Measurements from ENCODE around the gene MRTFA. TPM values are rescaled to one million over a fixed set of nuclear protein-coding genes. Genes with fewer than 3 reads are reported as not detected.

The MRTFA gene
- total RNA-seq, 4 donors from 2014 or later, result 32.6 to 173 (median 76.1) TPM

GRCh38 chr22:40413873-40414272, 222.6 kb downstream of the MRTFA start:
- H3K36me3 ChIP-seq, result no peaks in the 10 kb centered on the region
- no peak for TF ChIP-seq POLR2A (IDR thresholded peaks at IDR 0.05)
- TF ChIP-seq, protein P1, sequence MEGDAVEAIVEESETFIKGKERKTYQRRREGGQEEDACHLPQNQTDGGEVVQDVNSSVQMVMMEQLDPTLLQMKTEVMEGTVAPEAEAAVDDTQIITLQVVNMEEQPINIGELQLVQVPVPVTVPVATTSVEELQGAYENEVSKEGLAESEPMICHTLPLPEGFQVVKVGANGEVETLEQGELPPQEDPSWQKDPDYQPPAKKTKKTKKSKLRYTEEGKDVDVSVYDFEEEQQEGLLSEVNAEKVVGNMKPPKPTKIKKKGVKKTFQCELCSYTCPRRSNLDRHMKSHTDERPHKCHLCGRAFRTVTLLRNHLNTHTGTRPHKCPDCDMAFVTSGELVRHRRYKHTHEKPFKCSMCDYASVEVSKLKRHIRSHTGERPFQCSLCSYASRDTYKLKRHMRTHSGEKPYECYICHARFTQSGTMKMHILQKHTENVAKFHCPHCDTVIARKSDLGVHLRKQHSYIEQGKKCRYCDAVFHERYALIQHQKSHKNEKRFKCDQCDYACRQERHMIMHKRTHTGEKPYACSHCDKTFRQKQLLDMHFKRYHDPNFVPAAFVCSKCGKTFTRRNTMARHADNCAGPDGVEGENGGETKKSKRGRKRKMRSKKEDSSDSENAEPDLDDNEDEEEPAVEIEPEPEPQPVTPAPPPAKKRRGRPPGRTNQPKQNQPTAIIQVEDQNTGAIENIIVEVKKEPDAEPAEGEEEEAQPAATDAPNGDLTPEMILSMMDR (IDR thresholded peaks at IDR 0.05), result no peak
- no peak overlapping the region for H3K4me3 ChIP-seq
- no peaks in the 10 kb centered on the region for H3K27me3 ChIP-seq
- intact Hi-C loops (cut with DNase I; ENCODE audit: low total_unique reads), result no loop called here
- no peak overlapping the region for H3K27ac ChIP-seq
- H3K9me3 ChIP-seq, result no peaks in the 10 kb centered on the region
- DNase-seq, result no peak
- H3K4me1 ChIP-seq, result no peaks in the 10 kb centered on the region

GRCh38 chr22:40412441-40412840, 224.1 kb downstream of the MRTFA start:
- TF ChIP-seq, protein P1 (IDR thresholded peaks at IDR 0.05), result no peak
- no peak for TF ChIP-seq POLR2A (IDR thresholded peaks at IDR 0.05)
- no peaks in the 10 kb centered on the region for H3K4me1 ChIP-seq
- DNase-seq, result no peak
- no peak overlapping the region for H3K27ac ChIP-seq
- H3K27me3 ChIP-seq, result no peaks in the 10 kb centered on the region
- H3K36me3 ChIP-seq, result no peaks in the 10 kb centered on the region
- no peak overlapping the region for H3K4me3 ChIP-seq
- no peaks in the 10 kb centered on the region for H3K9me3 ChIP-seq
- intact Hi-C loops (cut with DNase I; ENCODE audit: low total_unique reads), result no loop called here

DNA sequence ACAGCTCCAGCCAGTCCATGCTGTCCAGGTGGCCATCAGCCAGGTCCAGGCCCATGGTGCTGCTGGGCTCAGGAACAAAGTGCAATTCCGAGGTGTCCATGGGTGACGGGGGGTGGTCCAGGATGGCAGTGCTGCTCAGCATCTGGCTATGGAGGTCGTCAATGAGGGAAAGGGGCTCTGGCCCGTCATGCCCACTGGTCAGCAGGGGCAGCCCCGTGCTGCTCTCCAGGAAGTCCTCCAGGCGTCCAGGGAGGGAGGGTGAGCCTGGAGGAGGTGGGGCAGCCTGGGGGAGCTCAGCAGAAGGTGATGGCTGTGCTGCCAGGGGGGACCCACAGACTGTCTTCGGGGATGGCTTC, 225.0 kb downstream of the MRTFA start:
- Histone ChIP-seq H3K4me3 (no peak overlapping the region), H3K36me3 (no peaks in the 10 kb centered on the region), H3K27me3 (no peaks in the 10 kb centered on the region), H3K27ac (no peak overlapping the region), H3K9me3 (no peaks in the 10 kb centered on the region), H3K4me1 (no peaks in the 10 kb centered on the region)
- intact Hi-C loops (cut with DNase I; ENCODE audit: low total_unique reads), result no loop called here
- no peak for DNase-seq
- TF ChIP-seq, protein P1 (IDR thresholded peaks at IDR 0.05), result no peak
- no peak for TF ChIP-seq POLR2A (IDR thresholded peaks at IDR 0.05)

- no peak overlapping the region for H3K27ac ChIP-seq
- no peaks in the 10 kb centered on the region for H3K4me1 ChIP-seq
- DNase-seq, result no peak
- no peaks in the 10 kb centered on the region for H3K27me3 ChIP-seq
- intact Hi-C loops (cut with DNase I; ENCODE audit: low total_unique reads), result no loop called here
- no peaks in the 10 kb centered on the region for H3K9me3 ChIP-seq
- H3K36me3 ChIP-seq, result no peaks in the 10 kb centered on the region
- no peak overlapping the region for H3K4me3 ChIP-seq
- TF ChIP-seq, protein P1 (IDR thresholded peaks at IDR 0.05), result no peak
- no peak for TF ChIP-seq POLR2A (IDR thresholded peaks at IDR 0.05)
Observed at GRCh38 chr22:40410731-40411505, 225.6 kb downstream of the MRTFA start.

- DNase-seq, result no peak
- Histone ChIP-seq H3K27me3 (no peaks in the 10 kb centered on the region), H3K36me3 (no peaks in the 10 kb centered on the region), H3K4me1 (no peaks in the 10 kb centered on the region), H3K4me3 (no peak overlapping the region), H3K9me3 (no peaks in the 10 kb centered on the region), H3K27ac (no peak overlapping the region)
- no peak for TF ChIP-seq POLR2A (IDR thresholded peaks at IDR 0.05)
- intact Hi-C loops (cut with DNase I; ENCODE audit: low total_unique reads), result no loop called here
Observed at GRCh38 chr22:40410272-40410671, 226.2 kb downstream of the MRTFA start.

Data from uterus (tissue), 4 donors.